Trophoblast cell (in vitro differentiated cells and primary cell): ENCODE results near the gene CHAF1A.

ENCODE experiments used
- DNase-seq, 2 donors: peaks; one replicate each; pipeline ENCODE4 v3.0.0-alpha.2; 2016
- H2AFZ ChIP-seq: 2 replicates; pipeline ENCODE4 v1.6.1; 2013; ENCODE audit warnings: low read length, moderate library complexity, mild to moderate bottlenecking; ENCODE audit not compliant: insufficient read depth, poor library complexity
- H2AK5ac ChIP-seq: 2 replicates; pipeline ENCODE4 v1.6.1; 2013; ENCODE audit warnings: mild to moderate bottlenecking, low read length
- H2BK120ac ChIP-seq: 2 replicates; pipeline ENCODE4 v1.6.1; 2013; ENCODE audit warnings: low read length, mild to moderate bottlenecking, moderate library complexity; ENCODE audit not compliant: insufficient read depth, poor library complexity
- H2BK12ac ChIP-seq: 2 replicates; pipeline ENCODE4 v1.6.1; 2013; ENCODE audit warnings: mild to moderate bottlenecking, low read length, moderate library complexity
- H2BK5ac ChIP-seq: 2 replicates; pipeline ENCODE4 v1.6.1; 2013; ENCODE audit warnings: low read length, low read depth, moderate library complexity, mild to moderate bottlenecking; ENCODE audit not compliant: poor library complexity
- H3K14ac ChIP-seq: 2 replicates; pipeline ENCODE4 v1.6.1; 2013; ENCODE audit warnings: mild to moderate bottlenecking, low read length
- H3K18ac ChIP-seq: 2 replicates; pipeline ENCODE4 v1.6.1; 2013; ENCODE audit warnings: mild to moderate bottlenecking, low read length
- H3K23ac ChIP-seq: 2 replicates; pipeline ENCODE4 v1.6.1; 2013; ENCODE audit warnings: low read length
- H3K27ac ChIP-seq: 2 replicates; pipeline ENCODE4 v1.5.1; 2013; ENCODE audit warnings: low read depth, mild to moderate bottlenecking, inconsistent platforms, low read length, moderate library complexity
- H3K27me3 ChIP-seq: 2 replicates; pipeline ENCODE4 v1.6.1; 2013; ENCODE audit warnings: inconsistent platforms, mild to moderate bottlenecking, low read length, moderate library complexity; ENCODE audit not compliant: insufficient read depth
- H3K36me3 ChIP-seq, 2 experiments: 1 replicate in 1 of 2; 2 replicates in 1 of 2; pipeline ENCODE4 v1.6.1; 2013; ENCODE audit warnings: low read length in 2 of 2, mild to moderate bottlenecking in 2 of 2, moderate library complexity in 1 of 2; ENCODE audit not compliant: insufficient read depth in 2 of 2, control insufficient read depth in 1 of 2
- H3K4ac ChIP-seq: 2 replicates; pipeline ENCODE4 v1.6.1; 2013; ENCODE audit warnings: low read depth, mild to moderate bottlenecking, low read length, moderate library complexity
- H3K4me1 ChIP-seq, 2 experiments: 1 replicate in 1 of 2; 2 replicates in 1 of 2; pipeline ENCODE4 v1.6.1; 2013; ENCODE audit warnings: low read length in 2 of 2, mild to moderate bottlenecking in 2 of 2, moderate library complexity in 1 of 2; ENCODE audit not compliant: insufficient read depth in 2 of 2, control insufficient read depth in 1 of 2
- H3K4me2 ChIP-seq: 2 replicates; pipeline ENCODE4 v1.6.1; 2013; ENCODE audit warnings: inconsistent platforms, mild to moderate bottlenecking, low read length, moderate library complexity
- H3K4me3 ChIP-seq: 2 replicates; pipeline ENCODE4 v1.5.1; 2013; ENCODE audit warnings: mild to moderate bottlenecking, low read depth, low read length, inconsistent platforms
- H3K79me1 ChIP-seq: one replicate; pipeline ENCODE4 v1.6.1; 2013; ENCODE audit warnings: low read length
- H3K79me2 ChIP-seq: 2 replicates; pipeline ENCODE4 v1.6.1; 2013; ENCODE audit warnings: low read length, mild to moderate bottlenecking; ENCODE audit not compliant: control insufficient read depth, insufficient read depth, poor library complexity
- H3K9ac ChIP-seq: 2 replicates; pipeline ENCODE4 v1.6.1; 2013; ENCODE audit warnings: mild to moderate bottlenecking, low read length
- H3K9me3 ChIP-seq: 2 replicates; pipeline ENCODE4 v1.6.1; 2013; ENCODE audit warnings: low read depth, mild to moderate bottlenecking, control low read depth, inconsistent platforms, low read length; ENCODE audit not compliant: insufficient read depth
- H4K12ac ChIP-seq: 2 replicates; pipeline ENCODE4 v1.6.1; 2013; ENCODE audit warnings: low read depth, mild to moderate bottlenecking, low read length, moderate library complexity
- H4K8ac ChIP-seq: 2 replicates; pipeline ENCODE4 v1.6.1; 2013; ENCODE audit warnings: low read depth, mild to moderate bottlenecking, low read length, moderate library complexity
- H4K91ac ChIP-seq: one replicate; pipeline ENCODE4 v1.6.1; 2013; ENCODE audit warnings: low read depth, mild to moderate bottlenecking, low read length, moderate library complexity
- WGBS: extraction: QIAGEN DNeasy Blood & Tissue Kit; methylation state at CpG from one replicate; pipeline ENCODE4 v1.1.7; 2013; ENCODE audit warnings: missing lambda C conversion rate; ENCODE audit not compliant: insufficient read length, insufficient coverage; ENCODE audit errors: extremely low coverage; 5-methylcytosine and 5-hydroxymethylcytosine counted together

Gene CHAF1A

GRCh38 chr19:4457654-4458395 lies 55.4 kb downstream of the CHAF1A start, which contains the start of gene UBXN6:
Gene UBXN6 (minus strand): TSS chr19:4457794. CDS start chr19:4457697, 97 bp downstream.
- peaks cover 8 to 11% of the 10 kb centered on the region in 2 experiments for H3K36me3 ChIP-seq
- H3K14ac ChIP-seq, result peak within 1 kb of the TSS; percentile 83
- H2BK5ac ChIP-seq, result peak within 1 kb of the TSS; percentile 92
- H3K79me2 ChIP-seq, result peaks cover 7% of the 10 kb centered on the region
- peak within 1 kb of the TSS; percentile 86 for H2BK120ac ChIP-seq
- H3K18ac ChIP-seq, result peak within 1 kb of the TSS; percentile 95
- peak within 1 kb of the TSS; percentile 95 for H3K9ac ChIP-seq
- peak within 1 kb of the TSS; percentile 88 for H4K12ac ChIP-seq
- H3K4ac ChIP-seq, result peak within 1 kb of the TSS; percentile 81
- H2AFZ ChIP-seq, result peak within 1 kb of the TSS; percentile 77
- H4K91ac ChIP-seq, result peak within 1 kb of the TSS; percentile 98
- DNase-seq, result peak; percentile 95 to 98
- no peak within 1 kb of the TSS for H3K23ac ChIP-seq
- peak within 1 kb of the TSS; percentile 95 for H3K27ac ChIP-seq
- no peaks in the 10 kb centered on the region for H3K27me3 ChIP-seq
- peaks cover 3 to 8% of the 10 kb centered on the region in 2 experiments for H3K4me1 ChIP-seq
- H2AK5ac ChIP-seq, result peak within 1 kb of the TSS; percentile 11
- H3K79me1 ChIP-seq, result peaks cover 5% of the 10 kb centered on the region
- H3K4me3 ChIP-seq, result peak within 1 kb of the TSS; percentile 89
- H3K4me2 ChIP-seq, result peak within 1 kb of the TSS; percentile 85
- H4K8ac ChIP-seq, result peak within 1 kb of the TSS; percentile 97
- H2BK12ac ChIP-seq, result peak within 1 kb of the TSS; percentile 23
- WGBS, result no CpG with 5 or more reads among the region's 52 CpGs
- no peaks in the 10 kb centered on the region for H3K9me3 ChIP-seq

GRCh38 chr19:4464815-4465581 lies 62.6 kb downstream of the CHAF1A start:
- no peak overlapping the region for H3K14ac ChIP-seq
- H4K91ac ChIP-seq, result no peak overlapping the region
- no peaks in the 10 kb centered on the region for H3K79me2 ChIP-seq
- H4K8ac ChIP-seq, result no peak overlapping the region
- no peak overlapping the region for H3K23ac ChIP-seq
- no peak overlapping the region for H3K4me3 ChIP-seq
- H3K4me2 ChIP-seq, result no peak overlapping the region
- no peaks in the 10 kb centered on the region for H3K9me3 ChIP-seq
- H2AFZ ChIP-seq, result no peak overlapping the region
- H3K27me3 ChIP-seq, result no peaks in the 10 kb centered on the region
- no CpG with 5 or more reads among the region's 8 CpGs for WGBS
- no peak overlapping the region for H2BK120ac ChIP-seq
- H2BK12ac ChIP-seq, result no peak overlapping the region
- H3K27ac ChIP-seq, result no peak overlapping the region
- no peak overlapping the region for H4K12ac ChIP-seq
- no peak for DNase-seq
- no peak overlapping the region for H3K18ac ChIP-seq
- H2AK5ac ChIP-seq, result no peak overlapping the region
- no peaks in the 10 kb centered on the region for H3K79me1 ChIP-seq
- H3K4me1 ChIP-seq, result no peaks in the 10 kb centered on the region
- no peaks in the 10 kb centered on the region for H3K36me3 ChIP-seq
- H3K9ac ChIP-seq, result no peak overlapping the region
- H2BK5ac ChIP-seq, result no peak overlapping the region
- no peak overlapping the region for H3K4ac ChIP-seq

GRCh38 chr19:4467835-4468234 lies 65.4 kb downstream of the CHAF1A start:
- Histone ChIP-seq H2BK120ac (no peak overlapping the region), H3K4ac (no peak overlapping the region), H4K91ac (no peak overlapping the region), H3K14ac (no peak overlapping the region), H3K23ac (no peak overlapping the region), H3K9me3 (no peaks in the 10 kb centered on the region), H3K36me3 (no peaks in the 10 kb centered on the region), H3K4me1 (peaks cover 0 to 3% of the 10 kb centered on the region in 2 experiments), H3K9ac (no peak overlapping the region), H3K4me3 (no peak overlapping the region), H3K27me3 (no peaks in the 10 kb centered on the region), H3K4me2 (no peak overlapping the region), H2BK5ac (no peak overlapping the region), H3K79me1 (peaks cover 7% of the 10 kb centered on the region), H2AFZ (no peak overlapping the region), H4K8ac (no peak overlapping the region), H2AK5ac (no peak overlapping the region), H3K79me2 (peaks cover 6% of the 10 kb centered on the region), H4K12ac (no peak overlapping the region), H3K18ac (no peak overlapping the region), H2BK12ac (no peak overlapping the region), H3K27ac (no peak overlapping the region)
- no CpG with 5 or more reads among the region's 3 CpGs for WGBS
- DNase-seq, result no peak

GRCh38 chr19:4471403-4472173 lies 69.1 kb downstream of the CHAF1A start:
- H3K18ac ChIP-seq, result peak overlapping the region; percentile 38
- H2BK12ac ChIP-seq, result no peak overlapping the region
- H3K27me3 ChIP-seq, result no peaks in the 10 kb centered on the region
- no peak overlapping the region for H3K9ac ChIP-seq
- peak overlapping the region; percentile 19 for H2BK5ac ChIP-seq
- H2AFZ ChIP-seq, result peak overlapping the region; percentile 92
- H4K91ac ChIP-seq, result peak overlapping the region; percentile 81
- H3K9me3 ChIP-seq, result no peaks in the 10 kb centered on the region
- H3K27ac ChIP-seq, result peak overlapping the region; percentile 45
- peak overlapping the region; percentile 58 for H3K4me2 ChIP-seq
- H3K4me3 ChIP-seq, result no peak overlapping the region
- peaks cover 13 to 20% of the 10 kb centered on the region in 2 experiments for H3K4me1 ChIP-seq
- peaks cover 19% of the 10 kb centered on the region for H3K79me2 ChIP-seq
- peak overlapping the region; percentile 62 for H3K14ac ChIP-seq
- WGBS, result no CpG with 5 or more reads among the region's 33 CpGs
- peak; percentile 100 for DNase-seq
- H3K79me1 ChIP-seq, result peaks cover 7% of the 10 kb centered on the region
- H3K23ac ChIP-seq, result no peak overlapping the region
- H4K12ac ChIP-seq, result peak overlapping the region; percentile 56
- H4K8ac ChIP-seq, result peak overlapping the region; percentile 86
- no peak overlapping the region for H3K4ac ChIP-seq
- peak overlapping the region; percentile 75 for H2AK5ac ChIP-seq
- peak overlapping the region; percentile 54 for H2BK120ac ChIP-seq
- peaks cover 6 to 14% of the 10 kb centered on the region in 2 experiments for H3K36me3 ChIP-seq
